Measurements from ENCODE around the gene CFAP410.

The CFAP410 gene

GRCh38 chr21:44338971-44339910 lies at the start of gene CFAP410:
CFAP410 (minus strand) TSS chr21:44339390; CDS start chr21:44339194, 196 bp downstream.
- peak; percentile 86 to 91 (median 91) for DNase-seq (ENCODE audit: low read depth in 3 of 3)

DNA sequence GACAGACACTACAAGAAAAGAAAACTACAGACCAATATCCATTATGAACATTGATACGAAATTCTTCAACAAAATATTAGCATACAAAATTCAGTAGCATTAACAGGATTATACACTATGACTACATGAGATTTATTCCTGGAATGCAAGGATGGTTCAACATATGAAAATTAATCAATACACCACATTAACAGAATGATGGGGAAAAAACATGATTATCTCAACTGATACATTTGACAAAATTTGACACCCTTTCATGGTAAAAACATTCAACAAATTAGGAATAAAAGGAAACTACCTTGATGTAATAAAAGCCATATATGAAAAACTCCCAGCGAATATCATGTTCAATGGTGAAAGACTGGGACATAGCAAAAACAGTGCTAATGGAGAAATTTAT lies 45.8 kb upstream of the CFAP410 start:
- DNase-seq (ENCODE audit: low read depth in 3 of 3), result no peak

DNA sequence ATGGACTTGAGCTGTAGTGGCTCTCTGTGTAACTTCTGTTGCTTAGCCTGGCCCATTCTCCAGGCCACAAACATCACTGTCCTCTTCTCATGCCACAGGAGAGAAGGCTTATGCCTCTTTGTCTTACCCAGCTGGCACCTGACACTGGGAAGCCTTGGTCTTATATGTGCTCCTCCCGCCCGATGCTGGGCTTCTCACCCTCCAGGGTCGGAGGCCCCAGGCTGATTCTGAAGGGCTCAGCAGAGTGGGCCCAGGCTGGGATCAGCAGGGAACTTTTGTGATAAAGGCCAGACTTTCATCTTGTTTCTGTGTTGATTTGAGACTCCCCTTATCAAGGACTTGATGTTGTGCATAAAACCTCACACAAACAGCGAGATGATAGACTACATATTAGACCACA lies 44.0 kb upstream of the CFAP410 start:
- DNase-seq (ENCODE audit: low read depth in 3 of 3), result no peak

GRCh38 chr21:44382536-44382935 lies 43.3 kb upstream of the CFAP410 start:
- DNase-seq (ENCODE audit: low read depth in 3 of 3), result no peak

GRCh38 chr21:44381874-44382273 lies 42.7 kb upstream of the CFAP410 start:
- no peak for DNase-seq (ENCODE audit: low read depth in 3 of 3)

DNA sequence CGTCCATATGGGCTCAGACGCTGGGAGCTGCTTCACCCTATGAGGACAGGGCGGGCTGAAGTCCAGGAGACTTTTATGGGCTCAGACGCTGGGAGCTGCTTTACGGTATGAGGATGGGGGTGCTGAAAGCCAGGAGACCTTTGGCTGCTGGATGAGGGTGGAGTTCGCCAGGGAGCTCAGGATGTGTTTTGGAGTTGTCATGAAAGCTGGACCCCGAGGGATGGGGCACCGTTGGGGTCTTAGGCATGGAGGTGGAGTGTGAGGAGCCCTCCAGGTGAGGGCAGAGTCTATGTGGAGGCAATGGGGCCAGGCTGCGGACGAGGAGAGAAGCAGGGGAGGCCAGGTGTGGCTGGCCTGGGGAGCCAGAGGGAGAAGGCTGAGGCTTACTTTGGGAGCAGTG lies 41.7 kb upstream of the CFAP410 start:
- no peak for DNase-seq (ENCODE audit: low read depth in 3 of 3)

- DNase-seq (ENCODE audit: low read depth in 3 of 3), result no peak
These were observed 41.0 kb upstream of the CFAP410 start for GRCh38 chr21:44379991-44380865.

GRCh38 chr21:44379515-44379848 lies 40.3 kb upstream of the CFAP410 start:
- no peak for DNase-seq (ENCODE audit: low read depth in 3 of 3)

GRCh38 chr21:44378646-44379514 lies 39.7 kb upstream of the CFAP410 start:
- no peak for DNase-seq (ENCODE audit: low read depth in 3 of 3)

DNA sequence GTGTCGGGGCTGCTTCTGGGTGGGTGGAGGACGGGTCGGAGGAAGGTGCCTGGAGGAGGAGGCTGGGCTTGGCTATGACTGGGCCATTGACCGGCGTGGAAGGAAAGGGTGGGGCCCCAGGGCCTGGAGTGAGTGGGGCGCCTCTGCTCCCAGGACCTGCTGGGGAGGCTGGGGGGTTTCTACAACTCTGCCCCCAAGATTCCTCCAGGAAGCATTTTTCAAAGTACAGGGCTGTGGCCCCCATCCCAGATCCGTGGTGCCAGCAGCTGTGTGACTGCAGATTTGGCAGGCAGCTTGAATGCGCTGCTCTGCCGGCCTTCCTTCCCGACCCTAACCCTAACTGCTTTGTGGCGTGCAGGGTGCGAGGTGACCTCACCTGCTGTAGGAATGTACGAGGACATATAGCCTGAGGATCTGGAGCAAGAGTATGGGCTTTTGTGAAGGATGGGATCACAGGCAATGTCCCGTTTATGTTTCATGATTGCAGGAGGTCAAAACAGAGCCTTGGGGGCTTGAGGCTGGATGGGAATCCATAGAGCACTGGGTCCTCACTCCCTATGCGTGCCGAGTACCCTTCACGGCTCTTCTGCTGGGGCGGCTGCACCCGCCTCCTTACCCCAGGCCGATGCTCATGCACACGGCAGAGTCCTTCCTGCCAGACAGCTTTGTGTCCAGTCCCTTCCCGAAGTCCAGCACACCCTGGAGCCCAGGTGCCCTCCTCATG lies 38.9 kb upstream of the CFAP410 start:
- DNase-seq (ENCODE audit: low read depth in 3 of 3), result no peak

- no peak for DNase-seq (ENCODE audit: low read depth in 3 of 3)
These were observed 38.2 kb upstream of the CFAP410 start for GRCh38 chr21:44377201-44377921.

GRCh38 chr21:44376606-44377005 lies 37.4 kb upstream of the CFAP410 start:
- no peak for DNase-seq (ENCODE audit: low read depth in 3 of 3)

DNA sequence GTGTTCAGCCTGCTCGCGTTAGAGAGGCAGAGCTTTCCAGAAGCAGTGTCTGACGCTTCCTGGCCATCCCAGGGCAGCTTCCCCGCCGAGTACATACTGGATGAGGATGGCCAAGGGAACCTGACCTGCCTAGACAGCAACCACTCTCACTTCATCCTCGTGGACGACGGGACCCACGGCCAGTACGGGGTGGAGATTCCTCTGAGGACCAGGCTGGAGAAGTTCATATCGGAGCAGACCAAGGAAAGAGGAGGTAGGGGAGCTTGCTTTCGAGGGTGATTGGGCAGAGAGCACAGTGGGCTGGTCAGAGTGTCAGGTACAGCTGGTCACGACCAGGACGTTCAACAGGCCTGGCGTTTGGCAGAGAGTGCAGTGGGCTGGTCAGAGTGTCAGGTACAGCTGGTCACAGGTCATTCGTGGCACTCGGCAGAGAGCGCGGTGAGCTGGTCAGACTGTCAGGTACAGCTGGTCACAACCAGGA lies 36.6 kb upstream of the CFAP410 start:
- DNase-seq (ENCODE audit: low read depth in 3 of 3), result no peak

DNA sequence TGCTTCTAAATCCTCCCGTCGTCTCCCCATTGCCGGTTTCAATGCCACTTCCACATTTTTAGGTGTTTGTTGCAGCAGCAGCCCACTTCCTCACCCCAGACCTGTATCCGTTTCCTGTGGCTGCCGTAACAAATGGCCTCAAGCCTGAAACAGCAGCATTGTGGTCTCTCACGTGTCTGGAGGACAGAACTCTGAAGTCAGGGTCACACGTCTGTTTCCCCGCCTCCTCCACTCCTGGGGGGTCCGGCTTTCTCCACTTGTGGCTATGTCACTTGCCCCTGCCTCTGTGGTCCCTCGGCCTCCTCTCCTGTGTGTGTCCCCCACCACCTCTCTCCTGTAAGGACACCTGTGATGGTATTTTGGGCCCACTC lies 36.1 kb upstream of the CFAP410 start:
- no peak for DNase-seq (ENCODE audit: low read depth in 3 of 3)

GRCh38 chr21:44374601-44375280 lies 35.6 kb upstream of the CFAP410 start:
- no peak for DNase-seq (ENCODE audit: low read depth in 3 of 3)

- DNase-seq (ENCODE audit: low read depth in 3 of 3), result no peak
These were observed 33.4 kb upstream of the CFAP410 start for GRCh38 chr21:44372616-44373015.

DNA sequence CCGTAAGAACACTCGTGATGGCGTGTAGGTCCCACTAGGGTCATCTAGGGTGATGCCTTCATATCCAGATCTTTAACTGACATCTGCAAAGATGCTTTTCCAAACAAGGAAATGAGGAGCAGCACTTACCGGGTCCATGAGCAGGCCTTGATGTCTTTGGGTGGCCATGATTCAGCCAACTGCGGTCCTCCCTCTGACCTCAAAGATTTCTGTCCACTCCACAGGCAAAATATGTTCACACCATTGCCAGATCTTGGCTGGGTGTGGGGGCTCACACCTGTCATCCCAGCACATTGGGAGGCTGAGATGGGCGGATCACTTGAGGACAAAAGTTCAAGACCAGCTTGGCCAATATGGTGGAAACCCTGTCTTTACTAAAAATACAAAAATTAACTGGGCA lies 32.4 kb upstream of the CFAP410 start:
- no peak for DNase-seq (ENCODE audit: low read depth in 3 of 3)

DNA sequence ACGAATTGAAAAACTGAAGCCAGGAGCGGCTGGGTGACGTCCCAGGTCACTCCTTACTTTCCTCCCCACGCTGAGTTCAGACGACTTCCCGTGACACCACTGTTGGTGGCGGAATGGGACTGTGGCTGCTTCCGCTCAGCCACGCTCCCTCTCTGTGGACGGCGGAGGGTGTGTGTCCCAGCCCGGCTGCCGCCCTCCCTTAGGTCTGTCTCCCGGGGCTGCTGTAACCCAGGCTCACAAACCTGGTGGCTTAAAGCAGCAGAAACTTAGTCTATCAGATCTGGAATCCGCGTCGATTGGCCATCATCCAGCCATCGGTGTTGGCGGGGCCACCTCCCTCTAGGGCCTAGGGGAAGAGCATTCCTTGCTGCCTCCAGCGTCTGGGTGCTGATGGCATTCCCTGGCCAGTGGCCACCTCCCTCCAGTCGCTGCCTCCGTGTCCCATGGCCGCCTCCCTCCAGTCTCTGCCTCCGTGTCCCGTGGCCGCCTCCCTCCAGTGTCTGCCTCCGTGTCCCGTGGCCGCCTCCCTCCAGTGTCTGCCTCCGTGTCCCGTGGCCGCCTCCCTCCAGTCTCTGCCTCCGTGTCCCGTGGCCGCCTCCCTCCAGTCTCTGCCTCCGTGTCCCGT lies 31.7 kb upstream of the CFAP410 start:
- DNase-seq (ENCODE audit: low read depth in 3 of 3), result no peak

- no peak for DNase-seq (ENCODE audit: low read depth in 3 of 3)
These were observed 31.0 kb upstream of the CFAP410 start for GRCh38 chr21:44370027-44370735.
